SK-N-SH (cell line): ENCODE measurements around the gene TOMT. TPM values are rescaled to one million over a fixed set of nuclear protein-coding genes. Genes with fewer than 3 reads are reported as not detected.
"Not testable (repeated sequence)": the region's sequence is repeated elsewhere in the genome, so short reads cannot be mapped to it uniquely, and the experiment has no call there.

Source experiments
- CTCF ChIA-PET: fragments of 300-600, 350-600 bp; formaldehyde crosslinking; extraction: SDS; loops from one replicate; lab custom pipeline; 2021; lab: Yijun Ruan, JAX
- POLR2A ChIA-PET: fragments of 350-600 bp; sonication (Branson Sonifier 250); formaldehyde crosslinking; extraction: SDS; loops from one replicate; lab custom pipeline; 2020; ENCODE audit warnings: antibody characterized with exemption, inconsistent platforms; lab: Yijun Ruan, JAX
- DNase-seq: peaks from one replicate; pipeline ENCODE4 v3.0.0; 2012
- H2AFZ ChIP-seq: fragments of 200-600 bp; sonication (generic); 2 replicates; pipeline ENCODE4 v1.8.1; 2016; ENCODE audit warnings: antibody characterized with exemption, mild to moderate bottlenecking, low read depth
- H3F3A ChIP-seq: fragments of 200-600 bp; sonication (generic); replicated peaks from 2 replicates; pipeline ENCODE3; 2016; ENCODE audit warnings: antibody characterized with exemption, mild to moderate bottlenecking; ENCODE audit not compliant: insufficient read depth
- H3K27ac ChIP-seq, 2 experiments: fragments of 200-500 bp in 1 of 2; fragments of 200-600 bp in 1 of 2; sonication (Bioruptor generic) in 1 of 2; sonication (generic), shearing (Covaris generic) in 1 of 2; 2 replicates each; pipeline versions ENCODE4 v1.5.1 to v1.6.1; 2014 to 2016; ENCODE audit warnings: low read depth in 2 of 2, inconsistent platforms in 1 of 2, low read length in 1 of 2, mild to moderate bottlenecking in 1 of 2, mixed read lengths in 1 of 2
- H3K27me3 ChIP-seq: fragments of 200-600 bp; sonication (generic), shearing (Covaris generic); 2 replicates; pipeline ENCODE4 v1.6.1; 2016; ENCODE audit warnings: mixed run types; ENCODE audit not compliant: insufficient read depth
- H3K36me3 ChIP-seq, 2 experiments: fragments of 200-500 bp in 1 of 2; fragments of 200-600 bp in 1 of 2; sonication (Bioruptor generic) in 1 of 2; sonication (generic) in 1 of 2; replicated peaks in 1 of 2; 2 replicates each; pipeline versions ENCODE3 to v1.5.1; 2014 to 2016; ENCODE audit warnings: low read length in 1 of 2, mild to moderate bottlenecking in 1 of 2; ENCODE audit not compliant: insufficient read depth in 2 of 2, control insufficient read depth in 1 of 2
- H3K4me1 ChIP-seq, 2 experiments: fragments of 200-500 bp in 1 of 2; fragments of 200-600 bp in 1 of 2; sonication (Bioruptor generic) in 1 of 2; sonication (generic), shearing (Covaris generic) in 1 of 2; 2 replicates each; pipeline versions ENCODE4 v1.5.1 to v1.6.1; 2014 to 2016; ENCODE audit warnings: low read depth in 1 of 2, low read length in 1 of 2, mixed run types in 1 of 2; ENCODE audit not compliant: insufficient read depth in 2 of 2, control insufficient read depth in 1 of 2
- H3K4me2 ChIP-seq: fragments of 200-600 bp; sonication (generic), shearing (Covaris generic); 2 replicates; pipeline ENCODE4 v1.6.1; 2017; ENCODE audit warnings: mixed run types
- H3K4me3 ChIP-seq, 2 experiments: fragments of 200-500 bp in 1 of 2; fragments of 200-600 bp in 1 of 2; sonication (Bioruptor generic) in 1 of 2; sonication (generic), shearing (Covaris generic) in 1 of 2; 2 replicates each; pipeline versions ENCODE4 v1.5.1 to v1.8.1; 2014 to 2016; ENCODE audit warnings: low read depth in 2 of 2, inconsistent platforms in 1 of 2, low read length in 1 of 2, mild to moderate bottlenecking in 1 of 2, mixed read lengths in 1 of 2, moderate library complexity in 1 of 2
- H3K79me2 ChIP-seq: fragments of 200-600 bp; sonication (generic); 2 replicates; pipeline ENCODE4 v1.8.1; 2017; ENCODE audit warnings: mild to moderate bottlenecking; ENCODE audit not compliant: insufficient read depth
- H3K9ac ChIP-seq: fragments of 200-600 bp; sonication (generic); 2 replicates; pipeline ENCODE4 v1.6.1; 2017; ENCODE audit warnings: mixed run types
- H3K9me2 ChIP-seq: fragments of 200-600 bp; sonication (generic); 2 replicates; pipeline ENCODE4 v1.6.1; 2017; ENCODE audit warnings: mixed run types
- H3K9me3 ChIP-seq: fragments of 200-600 bp; sonication (generic); 2 replicates; pipeline ENCODE4 v1.6.1; 2017; ENCODE audit warnings: mixed run types, mild to moderate bottlenecking, moderate library complexity
- H4K20me1 ChIP-seq: fragments of 200-600 bp; sonication (generic); 2 replicates; pipeline ENCODE4 v1.6.1; 2017; ENCODE audit warnings: mild to moderate bottlenecking, mixed run types; ENCODE audit not compliant: insufficient read depth
- CHD2 ChIP-seq: fragments of 150-350 bp; IDR thresholded peaks from 2 replicates; pipeline ENCODE4 v1.6.1; 2018; ENCODE audit warnings: low read length; ENCODE audit not compliant: partially characterized antibody
- FOXM1 ChIP-seq: IDR thresholded peaks from 2 replicates; pipeline ENCODE4 v1.4.0; 2012; ENCODE audit warnings: low read depth, mild to moderate bottlenecking
- IRF3 ChIP-seq: fragments of 150-350 bp; IDR thresholded peaks from 2 replicates; pipeline ENCODE4 v1.6.1; 2016; ENCODE audit warnings: mild to moderate bottlenecking, low read depth, low read length
- JUND ChIP-seq: IDR thresholded peaks from 2 replicates; pipeline ENCODE4 v1.4.0; 2012
- MAX ChIP-seq: IDR thresholded peaks from 2 replicates; pipeline ENCODE4 v1.4.0; 2012; ENCODE audit warnings: low read depth
- MEF2A ChIP-seq: IDR thresholded peaks from 2 replicates; pipeline ENCODE4 v1.4.0; 2012; ENCODE audit warnings: low read depth, borderline replicate concordance
- NRF1 ChIP-seq: IDR thresholded peaks from 2 replicates; pipeline ENCODE4 v1.6.1; 2012; ENCODE audit warnings: low read depth, mild to moderate bottlenecking, low read length
- PBX3 ChIP-seq: IDR thresholded peaks from 2 replicates; pipeline ENCODE4; 2012
- REST ChIP-seq: IDR thresholded peaks from 2 replicates; pipeline ENCODE4 v1.6.1; 2012; ENCODE audit warnings: mild to moderate bottlenecking, low read depth, low read length, moderate library complexity
- RXRA ChIP-seq: IDR thresholded peaks from 2 replicates; pipeline ENCODE4 v1.4.0; 2012; ENCODE audit warnings: low read depth, mild to moderate bottlenecking, borderline replicate concordance
- SMC3 ChIP-seq: IDR thresholded peaks from 2 replicates; pipeline ENCODE4 v1.6.1; 2012; ENCODE audit warnings: low read depth, low read length, improper control_type of control experiment
- TAF1 ChIP-seq: IDR thresholded peaks from 2 replicates; pipeline ENCODE4 v1.6.1; 2012; ENCODE audit warnings: low read depth, mild to moderate bottlenecking, low read length, moderate library complexity, borderline replicate concordance
- TCF12 ChIP-seq: IDR thresholded peaks from 2 replicates; pipeline ENCODE4 v1.4.0; 2012
- TEAD4 ChIP-seq: IDR thresholded peaks from 2 replicates; pipeline ENCODE4 v1.4.0; 2012; ENCODE audit warnings: mild to moderate bottlenecking, borderline replicate concordance; ENCODE audit not compliant: insufficient read depth
- USF1 ChIP-seq: IDR thresholded peaks from 2 replicates; pipeline ENCODE4 v1.4.0; 2012; ENCODE audit warnings: low read depth, borderline replicate concordance
- YY1 ChIP-seq: IDR thresholded peaks from 2 replicates; pipeline ENCODE4 v1.4.0; 2012; ENCODE audit warnings: low read depth, mild to moderate bottlenecking
- WGBS: methylation state at CpG from one replicate; pipeline ENCODE4 v1.1.6; 2017; ENCODE audit warnings: low lambda C conversion rate; 5-methylcytosine and 5-hydroxymethylcytosine counted together
- polyA plus RNA-seq, 3 experiments: library from polyadenylated mRNA; depleted of rRNA; stranded (reverse); fragments of >200 nt; gene quantifications; 2 replicates each; pipeline ENCODE4 v1.2.3, GENCODE V29; 2012

TOMT gene
- polyA plus RNA-seq, 1 of the 3 experiments (the other 2 are of a cell fraction): not detected

- H3K4me3 ChIP-seq: no peak overlapping the region
- TF ChIP-seq MAX: no peak
- TF ChIP-seq USF1: no peak
- TF ChIP-seq MEF2A: no peak
- TF ChIP-seq SMC3: no peak
- no peak for TF ChIP-seq IRF3
- TF ChIP-seq REST: no peak
- no peak for TF ChIP-seq TAF1
- TF ChIP-seq FOXM1: no peak
- no peak for TF ChIP-seq TEAD4
- TF ChIP-seq PBX3: no peak
- no peak for TF ChIP-seq JUND
- no peak for TF ChIP-seq NRF1
- no peak for TF ChIP-seq TCF12
- no peak for TF ChIP-seq CHD2
- no peak for TF ChIP-seq YY1
- TF ChIP-seq RXRA: no peak
- TF ChIP-seq, all 33 proteins: peak for 0
- Histone ChIP-seq H3K9ac (no peak overlapping the region), H3K79me2 (no peaks in the 10 kb centered on the region), H3K4me1 (no peaks in the 10 kb centered on the region), H2AFZ (no peak overlapping the region), H3K27me3 (no peaks in the 10 kb centered on the region), H4K20me1 (no peaks in the 10 kb centered on the region), H3K27ac (no peak overlapping the region), H3K9me3 (no peaks in the 10 kb centered on the region), H3K4me2 (no peak overlapping the region), H3K36me3 (no peaks in the 10 kb centered on the region), H3F3A (no peaks in the 10 kb centered on the region), H3K9me2 (no peaks in the 10 kb centered on the region)
- CTCF ChIA-PET: no interaction called here
- no peak for DNase-seq
- WGBS: 69% methylated on average over 4 of the region's 4 CpGs
- POLR2A ChIA-PET: no interaction called here
These were observed 45.2 kb downstream of the TOMT start for GRCh38 chr11:72150882-72151281.

- H3K27me3 ChIP-seq, H3K9me3 ChIP-seq, H3K79me2 ChIP-seq, POLR2A ChIA-PET, H3K27ac ChIP-seq, H3F3A ChIP-seq, H3K9me2 ChIP-seq, H3K4me2 ChIP-seq, H4K20me1 ChIP-seq, H3K4me3 ChIP-seq, DNase-seq, H2AFZ ChIP-seq, H3K9ac ChIP-seq, H3K4me1 ChIP-seq, H3K36me3 ChIP-seq: not testable (repeated sequence)
- CTCF ChIA-PET: interaction anchor here (1.4 to 3.4 kb wide), 2 partner anchors 9 to 129 kb away, joined by 3 to 25 read pairs; no protein-coding TSS in a partner anchor
- WGBS: 65% methylated on average over 6 of the region's 6 CpGs
These were observed 48.1 kb downstream of the TOMT start for GRCh38 chr11:72153874-72154273.
